NT2/D1 (cell line): Measurements from ENCODE around the gene GPR176.

Source experiments
- DNase-seq: peaks from one replicate; pipeline ENCODE4 v3.0.0-alpha.2; 2011; ENCODE audit warnings: low read depth, low spot score
- H3K27me3 ChIP-seq: 2 replicates; pipeline ENCODE4 v1.6.0; 2011; ENCODE audit warnings: mild to moderate bottlenecking; ENCODE audit not compliant: insufficient read length, insufficient read depth
- H3K36me3 ChIP-seq: 2 replicates; pipeline ENCODE4 v1.6.1; 2011; ENCODE audit warnings: mild to moderate bottlenecking, low read length, mixed read lengths; ENCODE audit not compliant: insufficient read depth, insufficient read length
- H3K4me1 ChIP-seq: 2 replicates; pipeline ENCODE4 v1.5.1; 2011; ENCODE audit not compliant: insufficient read depth, insufficient read length
- H3K4me3 ChIP-seq: 2 replicates; pipeline ENCODE4 v1.5.1; 2011; ENCODE audit warnings: low read depth; ENCODE audit not compliant: insufficient read length
- H3K9ac ChIP-seq: 2 replicates; pipeline ENCODE4 v1.6.0; 2011; ENCODE audit warnings: low read depth; ENCODE audit not compliant: insufficient read length
- H3K9me3 ChIP-seq: 2 replicates; pipeline ENCODE4 v1.5.1; 2011; ENCODE audit warnings: mild to moderate bottlenecking, low read length; ENCODE audit not compliant: insufficient read depth
- SUZ12 ChIP-seq: IDR thresholded peaks from 2 replicates; pipeline ENCODE4 v1.6.1; 2011; ENCODE audit not compliant: insufficient read length, insufficient read depth; ENCODE audit errors: extremely low read depth
- YY1 ChIP-seq: IDR thresholded peaks from 2 replicates; pipeline ENCODE4 v1.6.1; 2011; ENCODE audit not compliant: insufficient read length, insufficient read depth
- ZNF274 ChIP-seq: IDR thresholded peaks from 2 replicates; pipeline ENCODE4 v1.6.1; 2011; ENCODE audit warnings: mild to moderate bottlenecking, low read depth, low read length

Gene GPR176

GRCh38 chr15:39856357-39856756 lies 63.7 kb downstream of the GPR176 start:
- no peaks in the 10 kb centered on the region for H3K4me1 ChIP-seq
- no peak overlapping the region for H3K4me3 ChIP-seq
- no peak overlapping the region for H3K9ac ChIP-seq
- H3K27me3 ChIP-seq: no peaks in the 10 kb centered on the region
- no peaks in the 10 kb centered on the region for H3K9me3 ChIP-seq
- TF ChIP-seq YY1: no peak
- no peak for TF ChIP-seq ZNF274
- no peak for TF ChIP-seq SUZ12
- H3K36me3 ChIP-seq: no peaks in the 10 kb centered on the region
- no peak for DNase-seq

GRCh38 chr15:39855400-39855799 lies 64.7 kb downstream of the GPR176 start:
- H3K4me3 ChIP-seq: no peak overlapping the region
- no peaks in the 10 kb centered on the region for H3K4me1 ChIP-seq
- DNase-seq: no peak
- H3K9ac ChIP-seq: no peak overlapping the region
- H3K27me3 ChIP-seq: no peaks in the 10 kb centered on the region
- H3K9me3 ChIP-seq: no peaks in the 10 kb centered on the region
- H3K36me3 ChIP-seq: no peaks in the 10 kb centered on the region
- TF ChIP-seq SUZ12 (no peak), ZNF274 (no peak), YY1 (no peak)

GRCh38 chr15:39854161-39854560 lies 65.9 kb downstream of the GPR176 start:
- Histone ChIP-seq H3K9ac (no peak overlapping the region), H3K4me1 (no peaks in the 10 kb centered on the region), H3K9me3 (no peaks in the 10 kb centered on the region), H3K4me3 (no peak overlapping the region), H3K36me3 (no peaks in the 10 kb centered on the region), H3K27me3 (no peaks in the 10 kb centered on the region)
- TF ChIP-seq ZNF274 (no peak), YY1 (no peak), SUZ12 (no peak)
- no peak for DNase-seq

- H3K4me1 ChIP-seq: no peaks in the 10 kb centered on the region
- no peaks in the 10 kb centered on the region for H3K36me3 ChIP-seq
- DNase-seq: no peak
- no peaks in the 10 kb centered on the region for H3K9me3 ChIP-seq
- no peaks in the 10 kb centered on the region for H3K27me3 ChIP-seq
- H3K4me3 ChIP-seq: no peak overlapping the region
- no peak overlapping the region for H3K9ac ChIP-seq
- no peak for TF ChIP-seq ZNF274
- no peak for TF ChIP-seq SUZ12
- no peak for TF ChIP-seq YY1
Measured at GRCh38 chr15:39852250-39852649, 67.8 kb downstream of the GPR176 start.

- Histone ChIP-seq H3K27me3 (no peaks in the 10 kb centered on the region), H3K9me3 (no peaks in the 10 kb centered on the region), H3K36me3 (no peaks in the 10 kb centered on the region), H3K4me3 (no peak overlapping the region), H3K9ac (no peak overlapping the region), H3K4me1 (no peaks in the 10 kb centered on the region)
- no peak for DNase-seq
- TF ChIP-seq SUZ12 (no peak), ZNF274 (no peak), YY1 (no peak)
Measured at GRCh38 chr15:39851500-39852092, 68.5 kb downstream of the GPR176 start.

- DNase-seq: no peak
- H3K9me3 ChIP-seq: no peaks in the 10 kb centered on the region
- no peaks in the 10 kb centered on the region for H3K4me1 ChIP-seq
- no peaks in the 10 kb centered on the region for H3K36me3 ChIP-seq
- no peak overlapping the region for H3K9ac ChIP-seq
- no peaks in the 10 kb centered on the region for H3K27me3 ChIP-seq
- H3K4me3 ChIP-seq: no peak overlapping the region
- TF ChIP-seq SUZ12: no peak
- TF ChIP-seq ZNF274: no peak
- TF ChIP-seq YY1: no peak
Measured at GRCh38 chr15:39850436-39850835, 69.6 kb downstream of the GPR176 start.

- Histone ChIP-seq H3K9ac (no peak overlapping the region), H3K9me3 (no peaks in the 10 kb centered on the region), H3K4me3 (no peak overlapping the region), H3K27me3 (no peaks in the 10 kb centered on the region), H3K36me3 (no peaks in the 10 kb centered on the region), H3K4me1 (no peaks in the 10 kb centered on the region)
- DNase-seq: no peak
- no peak for TF ChIP-seq YY1
Measured at GRCh38 chr15:39846108-39846507, 74.0 kb downstream of the GPR176 start.
